Ovary (tissue), 9 donors: ENCODE data around the gene ITPR2. TPM values are rescaled to one million over a fixed set of nuclear protein-coding genes. Genes with fewer than 3 reads are reported as not detected.
A peak's percentile ranks its signal among the peaks of the same experiment; 100 is the strongest.

Source experiments
- DNase-seq, 5 donors: peaks; one replicate each; pipeline ENCODE4 v3.0.0-alpha.2; 2019 to 2020
- H3K27ac ChIP-seq, 2 donors: fragments of 200-600 bp; one replicate each; pipeline versions ENCODE4 v1.5.1 to v1.8.0; 2019 to 2022
- H3K27me3 ChIP-seq: fragments of 200-600 bp; one replicate; pipeline ENCODE4 v1.8.0; 2022
- H3K36me3 ChIP-seq: fragments of 200-600 bp; sonication (generic); one replicate; pipeline ENCODE4 v1.5.1; 2019
- H3K4me1 ChIP-seq: one replicate; pipeline ENCODE4 v1.8.1; 2013; ENCODE audit warnings: mild to moderate bottlenecking, moderate library complexity; ENCODE audit not compliant: insufficient read depth
- H3K4me3 ChIP-seq: fragments of 200-600 bp; sonication (generic); one replicate; pipeline ENCODE4 v1.5.1; 2017
- H3K9me3 ChIP-seq, 2 donors: fragments of 200-600 bp in 1 of 2; sonication (generic) in 1 of 2; one replicate each; pipeline versions ENCODE4 v1.5.1 to v1.8.1; 2013 to 2019; ENCODE audit warnings: mild to moderate bottlenecking in 1 of 2, moderate library complexity in 1 of 2
- CTCF ChIP-seq, 3 donors: fragments of 450-650 bp in 2 of 3; fragments of 200-600 bp in 1 of 3; IDR thresholded peaks; one replicate each; pipeline versions ENCODE4 v1.5.1 to v1.8.0; 2016 to 2022; ENCODE audit warnings: antibody characterized with exemption in 3 of 3, mild to moderate bottlenecking in 1 of 3
- EP300 ChIP-seq: sonication (generic); formaldehyde crosslinking; IDR thresholded peaks from one replicate; pipeline ENCODE4 v1.6.1; 2017; ENCODE audit warnings: antibody characterized with exemption
- POLR2A ChIP-seq: fragments of 450-650 bp; IDR thresholded peaks from one replicate; pipeline ENCODE4 v1.6.1; 2017; ENCODE audit warnings: antibody characterized with exemption, mild to moderate bottlenecking, moderate library complexity
- WGBS, 3 donors: extraction: QIAGEN DNeasy Blood & Tissue Kit in 1 of 3; methylation state at CpG; one replicate each; pipeline versions ENCODE4 v1.1.5 to v1.1.7; 2013 to 2017; 5-methylcytosine and 5-hydroxymethylcytosine counted together
- intact Hi-C, 4 donors: fragments of 100-400 bp; cut with DNase I; formaldehyde crosslinking; loops; one replicate each; pipeline versions ENCODE4 v1.11.0 to v1.15.1; 2022 to 2023
- polyA plus RNA-seq, 2 donors: library from polyadenylated mRNA; stranded (reverse); fragments of 200-250 nt in 1 of 2; fragments of 350-450 nt in 1 of 2; fragmentation: Illumina TruSeq in 1 of 2; extraction: RNeasy Lipid Tissue Mini Kit (QIAGEN cat#74804) in 1 of 2; gene quantifications; one replicate each; pipeline ENCODE4 v1.2.3, GENCODE V29; 2013 to 2014
- total RNA-seq, 7 donors: library from RNA; depleted of rRNA in 2 of 7; stranded (reverse); fragments of >200 nt in 2 of 7; fragmentation: NEBNext Ultra II Directional in 3 of 7; extraction: Animal tissue kit (Norgen Biotek cat#: 25700) in 3 of 7; gene quantifications; one replicate each; pipeline versions ENCODE4 v1.1.0 to v1.2.4, GENCODE V29; 2016 to 2023
- donor health status: DM: no; HTN: no; CAD: no; lungs with moderate emphysema.
- donor health status: DM: no; HTN: no; CAD: no.
- donor health status: Bipolar disorder and iron deficiency.
- donor health status: DM: yes; HTN: yes; CAD: no.
- donor health status: DM: no; HTN: no; CAD: no.
- donor health status: DM: yes; HTN: yes; CAD: no.

The ITPR2 gene
- total and polyA plus RNA-seq, 9 donors: 5.9 to 51.1 (median 32.9) TPM

GRCh38 chr12:26620907-26621306 lies 212.1 kb downstream of the ITPR2 start:
- no peaks in the 10 kb centered on the region for H3K36me3 ChIP-seq
- H3K9me3 ChIP-seq: no peaks in the 10 kb centered on the region
- H3K27ac ChIP-seq: no peak overlapping the region
- intact Hi-C loops: loop anchor here in 1 of 4 donors (10.0 kb wide), 1 partner anchor 46 kb away; no protein-coding TSS in a partner anchor
- no peak overlapping the region for H3K4me3 ChIP-seq
- H3K27me3 ChIP-seq: no peaks in the 10 kb centered on the region
- WGBS, 3 donors: 94 to 97% (median 97%) methylated on average over 5 of the region's 5 CpGs
- H3K4me1 ChIP-seq: no peaks in the 10 kb centered on the region
- DNase-seq: no peak
- TF ChIP-seq CTCF (IDR thresholded peaks at IDR 0.05) (no peak), POLR2A (no peak), EP300 (no peak)

- Histone ChIP-seq H3K27ac (no peak overlapping the region), H3K4me3 (no peak overlapping the region), H3K9me3 (no peaks in the 10 kb centered on the region), H3K27me3 (no peaks in the 10 kb centered on the region), H3K4me1 (no peaks in the 10 kb centered on the region), H3K36me3 (no peaks in the 10 kb centered on the region)
- 89 to 95% (median 93%) methylated on average over 1 of the region's 1 CpG for WGBS, 3 donors
- no peak for DNase-seq
- intact Hi-C loops: no loop called here
- TF ChIP-seq POLR2A (no peak), CTCF (IDR thresholded peaks at IDR 0.05) (no peak), EP300 (no peak)
These were observed 215.5 kb downstream of the ITPR2 start for GRCh38 chr12:26617513-26617912.

GRCh38 chr12:26614011-26614616 lies 218.9 kb downstream of the ITPR2 start:
- peak in 1 of 3 donors; percentile 26 for TF ChIP-seq CTCF (IDR thresholded peaks at IDR 0.05)
- TF ChIP-seq EP300: no peak
- no peak for TF ChIP-seq POLR2A
- Histone ChIP-seq H3K4me1 (no peaks in the 10 kb centered on the region), H3K36me3 (no peaks in the 10 kb centered on the region), H3K4me3 (no peak overlapping the region), H3K27me3 (no peaks in the 10 kb centered on the region), H3K9me3 (no peaks in the 10 kb centered on the region), H3K27ac (no peak overlapping the region)
- intact Hi-C loops: loop anchor here in 1 of 4 donors (5.0 kb wide), 1 partner anchor 522 kb away; no protein-coding TSS in a partner anchor
- 53 to 59% (median 53%) methylated on average over 3 of the region's 3 CpGs for WGBS, 3 donors
- peak in 3 of 5 donors; percentile 23 to 51 (median 47) for DNase-seq

- Histone ChIP-seq H3K4me1 (no peaks in the 10 kb centered on the region), H3K4me3 (no peak overlapping the region), H3K36me3 (no peaks in the 10 kb centered on the region), H3K9me3 (no peaks in the 10 kb centered on the region), H3K27me3 (no peaks in the 10 kb centered on the region), H3K27ac (no peak overlapping the region)
- 54 to 88% (median 85%) methylated on average over 2 of the region's 2 CpGs for WGBS, 3 donors
- intact Hi-C loops: loop anchor here in 1 of 4 donors (5.0 kb wide), 1 partner anchor 520 kb away; no protein-coding TSS in a partner anchor
- no peak for DNase-seq
- no peak for TF ChIP-seq CTCF (IDR thresholded peaks at IDR 0.05)
- no peak for TF ChIP-seq POLR2A
- no peak for TF ChIP-seq EP300
These were observed 220.8 kb downstream of the ITPR2 start for GRCh38 chr12:26612203-26612602.
